Fibroblast of mammary gland (primary cell): ENCODE results near the gene EFNA5.
A peak's percentile ranks its signal among the peaks of the same experiment; 100 is the strongest.

Experiments
- DNase-seq: peaks from one replicate; pipeline ENCODE4 v3.0.0-alpha.2; 2010; ENCODE audit warnings: low read depth
- H3K4me3 ChIP-seq: 2 replicates; pipeline ENCODE4 v1.5.1; 2011; ENCODE audit warnings: low read depth, mild to moderate bottlenecking, low read length, moderate library complexity; ENCODE audit not compliant: control insufficient read depth
- TF ChIP-seq, protein P1 (sequence below): conservative IDR thresholded peaks from 2 replicates; pipeline ENCODE4 v1.5.1; 2011; ENCODE audit warnings: low read depth, low read length, inconsistent platforms; ENCODE audit not compliant: control insufficient read depth, insufficient read depth

EFNA5 gene

DNA sequence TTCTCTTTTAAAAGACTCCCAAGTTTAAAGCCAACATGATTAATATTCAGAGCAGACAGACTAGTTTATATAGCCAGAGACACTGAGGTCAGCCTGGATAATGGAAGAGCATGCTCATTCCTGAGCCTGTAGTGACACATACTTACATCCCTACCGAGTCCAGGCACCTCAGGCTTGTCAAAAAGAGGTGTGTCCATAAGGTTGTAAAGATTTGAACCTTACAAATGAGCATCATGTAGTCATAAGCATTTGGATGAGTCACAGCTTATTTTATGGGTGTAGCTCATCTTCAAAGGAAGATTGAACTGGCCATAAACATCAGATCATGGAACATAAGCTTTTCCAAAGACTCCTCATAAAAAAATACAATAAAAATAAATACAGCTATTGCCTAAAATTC, 333.5 kb downstream of the EFNA5 start:
- H3K4me3 ChIP-seq = no peak overlapping the region
- DNase-seq = peak; percentile 52
- TF ChIP-seq, protein P1, sequence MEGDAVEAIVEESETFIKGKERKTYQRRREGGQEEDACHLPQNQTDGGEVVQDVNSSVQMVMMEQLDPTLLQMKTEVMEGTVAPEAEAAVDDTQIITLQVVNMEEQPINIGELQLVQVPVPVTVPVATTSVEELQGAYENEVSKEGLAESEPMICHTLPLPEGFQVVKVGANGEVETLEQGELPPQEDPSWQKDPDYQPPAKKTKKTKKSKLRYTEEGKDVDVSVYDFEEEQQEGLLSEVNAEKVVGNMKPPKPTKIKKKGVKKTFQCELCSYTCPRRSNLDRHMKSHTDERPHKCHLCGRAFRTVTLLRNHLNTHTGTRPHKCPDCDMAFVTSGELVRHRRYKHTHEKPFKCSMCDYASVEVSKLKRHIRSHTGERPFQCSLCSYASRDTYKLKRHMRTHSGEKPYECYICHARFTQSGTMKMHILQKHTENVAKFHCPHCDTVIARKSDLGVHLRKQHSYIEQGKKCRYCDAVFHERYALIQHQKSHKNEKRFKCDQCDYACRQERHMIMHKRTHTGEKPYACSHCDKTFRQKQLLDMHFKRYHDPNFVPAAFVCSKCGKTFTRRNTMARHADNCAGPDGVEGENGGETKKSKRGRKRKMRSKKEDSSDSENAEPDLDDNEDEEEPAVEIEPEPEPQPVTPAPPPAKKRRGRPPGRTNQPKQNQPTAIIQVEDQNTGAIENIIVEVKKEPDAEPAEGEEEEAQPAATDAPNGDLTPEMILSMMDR = no peak

DNA sequence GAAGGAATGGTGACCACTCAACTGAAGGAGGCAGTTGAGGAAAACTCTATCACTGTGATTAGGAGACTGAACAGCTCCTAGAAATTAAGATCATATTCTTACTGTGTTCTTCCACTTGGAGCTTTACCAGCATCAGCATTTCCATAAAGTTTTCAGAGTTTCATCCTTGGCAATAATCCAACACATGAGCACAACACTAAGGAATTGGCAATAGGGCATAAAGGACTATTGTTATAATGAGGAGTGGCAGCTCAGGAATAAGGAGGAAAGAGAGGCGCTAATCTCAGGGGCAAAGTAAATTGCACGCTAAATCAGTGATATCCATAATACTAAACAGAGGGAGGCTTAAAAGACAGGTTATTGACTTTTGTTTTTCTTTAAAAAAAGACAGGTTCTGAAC, 338.9 kb downstream of the EFNA5 start:
- no peak for DNase-seq
- TF ChIP-seq, protein P1 = no peak
- H3K4me3 ChIP-seq = no peak overlapping the region

DNA sequence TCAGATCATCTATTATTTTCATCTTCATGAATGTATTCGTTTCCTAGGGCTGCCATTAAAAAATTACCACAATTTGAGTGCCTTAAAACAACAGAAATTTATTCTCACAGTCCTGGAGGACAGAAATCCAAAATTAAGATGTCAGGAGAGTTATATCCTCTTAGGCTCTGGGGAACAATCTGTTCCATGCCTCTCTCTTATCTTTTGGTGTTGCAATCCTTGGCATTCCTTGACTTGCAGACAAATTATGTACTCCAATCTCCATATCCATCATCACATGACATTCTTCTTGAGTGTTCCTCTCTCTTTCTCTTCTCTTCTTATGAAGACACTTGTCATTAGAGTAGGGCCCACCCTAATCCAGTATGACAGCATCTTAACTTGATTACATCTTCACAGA, 339.4 kb downstream of the EFNA5 start:
- H3K4me3 ChIP-seq = no peak overlapping the region
- TF ChIP-seq, protein P1 = no peak
- DNase-seq = no peak

DNA sequence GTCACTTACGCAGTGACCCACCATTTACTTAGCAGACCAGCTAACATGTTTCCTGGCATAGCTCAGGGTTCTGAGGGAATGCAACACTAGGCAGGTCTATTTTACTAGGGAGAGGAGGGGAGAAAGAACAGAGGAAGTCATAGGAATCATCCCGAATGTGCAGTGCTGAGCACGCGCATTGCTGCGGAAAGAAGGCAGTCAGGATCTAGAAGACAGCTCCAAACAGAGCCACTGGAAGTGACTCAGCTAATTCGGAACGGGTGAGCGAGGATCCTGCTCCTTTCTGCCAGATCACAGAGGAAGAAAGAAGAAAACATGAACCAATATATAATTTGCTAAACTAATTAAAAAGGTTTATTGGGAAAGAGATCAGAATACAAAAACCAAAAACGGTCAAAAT, 339.8 kb downstream of the EFNA5 start:
- H3K4me3 ChIP-seq = no peak overlapping the region
- no peak for DNase-seq

DNA sequence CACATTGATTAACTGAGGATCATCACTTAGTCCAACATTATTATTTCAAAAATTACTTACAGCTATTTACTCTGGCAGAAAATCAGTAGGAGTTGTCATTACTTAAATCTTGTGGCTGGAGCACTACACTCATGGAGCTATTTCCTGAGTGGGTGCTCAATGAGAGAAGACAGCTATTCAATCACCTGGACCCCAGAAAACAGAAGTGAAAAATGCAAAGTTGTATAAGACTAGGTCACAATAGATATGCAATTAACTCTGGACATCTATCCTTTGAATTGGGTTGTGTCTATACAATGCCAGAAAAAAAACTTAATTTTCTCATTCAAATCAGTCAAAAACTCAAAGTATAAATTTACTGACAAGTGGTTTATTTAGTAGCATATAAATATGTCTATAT, 340.9 kb downstream of the EFNA5 start:
- no peak for DNase-seq
- TF ChIP-seq, protein P1 = no peak
- H3K4me3 ChIP-seq = no peak overlapping the region

More for the DNA sequence above, 339.8 kb downstream of the EFNA5 start:
- TF ChIP-seq, protein P1 = no peak
